ENCODE data around the gene SDS. TPM values are rescaled to one million over a fixed set of nuclear protein-coding genes. Genes with fewer than 3 reads are reported as not detected.

The SDS gene
- total and polyA plus RNA-seq, 2 experiments from 2014 or later, result 0.57 TPM; not detected in 1

GRCh38 chr12:113361574-113362370, 41.9 kb downstream of the SDS start:
- peaks cover 9% of the 10 kb centered on the region for H3K4me1 ChIP-seq (ENCODE audit: insufficient read depth)
- no peak overlapping the region for H3K27ac ChIP-seq (ENCODE audit: low read depth)
- H4K20me1 ChIP-seq (replicated peaks; ENCODE audit: insufficient read depth), result peaks cover 4% of the 10 kb centered on the region; the same call in 1 of the 2 replicates
- H3K79me2 ChIP-seq (replicated peaks; ENCODE audit: insufficient read depth), result peaks cover 4% of the 10 kb centered on the region
- no peaks in the 10 kb centered on the region for H3K9me2 ChIP-seq (ENCODE audit: insufficient read depth)
- H3F3A ChIP-seq (replicated peaks; ENCODE audit: low read depth), result no peaks in the 10 kb centered on the region
- no peak overlapping the region for H2AFZ ChIP-seq
- H3K4me2 ChIP-seq, result no peak overlapping the region
- H3K9me3 Mint-ChIP-seq, result no peaks in the 10 kb centered on the region
- H3K36me3 Mint-ChIP-seq (ENCODE audit: low read depth), result peaks cover 6% of the 10 kb centered on the region; the same call in 2 of the 3 replicates
- no peak for TF ChIP-seq ZNF462 (CRISPR knock-in tag; IDR thresholded peaks at IDR 0.05)
- no peak for TF ChIP-seq ETS1 (IDR thresholded peaks at IDR 0.05)
- TF ChIP-seq REST (IDR thresholded peaks at IDR 0.05; ENCODE audit: unreplicated experiment), result no peak
- no peak for TF ChIP-seq NANOG (IDR thresholded peaks at IDR 0.05; ENCODE audit: borderline replicate concordance)
- TF ChIP-seq EZH2 (IDR thresholded peaks at IDR 0.05; ENCODE audit: low read depth, unreplicated experiment), result no peak
- no peak for TF ChIP-seq POLR2AphosphoS5 (IDR thresholded peaks at IDR 0.05; ENCODE audit: low read depth)
- H3K27me3 Mint-ChIP-seq (ENCODE audit: insufficient read depth, low read depth, poor library complexity), result peaks cover 14% of the 10 kb centered on the region
- ATAC-seq (no peak), DNase-seq (ENCODE audit: low spot score) (no peak)
- H3K36me3 ChIP-seq (ENCODE audit: insufficient read depth), result no peaks in the 10 kb centered on the region
- H3K4me3 ChIP-seq, result no peak overlapping the region
- no peak overlapping the region for H3K27ac Mint-ChIP-seq
- peaks cover 17% of the 10 kb centered on the region for H3K4me1 Mint-ChIP-seq
- no peaks in the 10 kb centered on the region for H3K27me3 ChIP-seq (ENCODE audit: insufficient read depth)
- no peak overlapping the region for H3K4me3 Mint-ChIP-seq

Data from GM23338 (cell line).